ENCODE results near the gene CREBZF.

CREBZF gene, protein sequence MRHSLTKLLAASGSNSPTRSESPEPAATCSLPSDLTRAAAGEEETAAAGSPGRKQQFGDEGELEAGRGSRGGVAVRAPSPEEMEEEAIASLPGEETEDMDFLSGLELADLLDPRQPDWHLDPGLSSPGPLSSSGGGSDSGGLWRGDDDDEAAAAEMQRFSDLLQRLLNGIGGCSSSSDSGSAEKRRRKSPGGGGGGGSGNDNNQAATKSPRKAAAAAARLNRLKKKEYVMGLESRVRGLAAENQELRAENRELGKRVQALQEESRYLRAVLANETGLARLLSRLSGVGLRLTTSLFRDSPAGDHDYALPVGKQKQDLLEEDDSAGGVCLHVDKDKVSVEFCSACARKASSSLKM

GRCh38 chr11:85664615-85665481, at the start of gene CREBZF:
CREBZF (minus strand) TSS chr11:85665129; CDS start chr11:85664875, 254 bp downstream.
- peak; percentile 95 for DNase-seq (ENCODE audit: low spot score)

- DNase-seq (ENCODE audit: low spot score): no peak
Observed at GRCh38 chr11:85712953-85713352, 48.0 kb upstream of the CREBZF start.

- no peak for DNase-seq (ENCODE audit: low spot score)
Observed at GRCh38 chr11:85710917-85711316, 46.0 kb upstream of the CREBZF start.

GRCh38 chr11:85709941-85710702, 45.2 kb upstream of the CREBZF start:
- no peak for DNase-seq (ENCODE audit: low spot score)

DNA sequence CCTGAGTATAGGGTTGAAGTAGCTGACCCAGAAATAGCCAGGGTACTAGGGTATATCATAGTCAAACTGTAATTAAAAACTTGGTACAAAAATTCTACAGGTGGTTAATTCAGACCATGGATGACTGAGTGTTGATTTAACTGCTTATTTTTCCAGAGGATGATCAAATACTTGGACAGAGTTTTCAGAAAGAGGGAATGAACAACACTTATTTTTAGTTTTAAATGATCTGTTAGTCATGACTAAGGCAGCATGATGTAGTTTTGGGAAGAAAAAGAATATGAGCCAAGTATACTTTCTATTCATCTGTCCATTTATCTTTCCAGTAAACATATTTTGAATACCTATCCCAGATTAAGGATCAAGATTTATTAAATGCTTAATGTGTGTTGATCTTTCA, 40.9 kb upstream of the CREBZF start:
- DNase-seq (ENCODE audit: low spot score): no peak

DNA sequence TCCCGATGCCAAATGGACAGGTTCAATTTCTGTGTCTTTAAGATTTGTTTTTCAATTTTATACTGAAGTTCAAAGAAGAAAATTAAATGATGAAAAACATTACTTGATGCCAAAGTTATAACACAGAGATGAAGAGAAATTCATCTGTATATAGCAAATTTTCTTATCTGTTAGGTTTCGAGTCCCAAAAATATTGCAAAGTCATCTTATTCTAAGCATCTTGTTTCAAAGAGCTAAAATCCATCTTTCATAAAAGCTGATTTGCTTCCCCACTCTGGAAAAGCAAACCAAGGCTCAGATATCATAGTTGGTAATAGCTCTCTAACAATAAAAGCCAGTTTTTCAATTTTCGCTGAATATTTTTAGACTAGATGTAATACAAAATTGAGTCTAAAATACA, 40.0 kb upstream of the CREBZF start:
- no peak for DNase-seq (ENCODE audit: low spot score)

- no peak for DNase-seq (ENCODE audit: low spot score)
Observed at GRCh38 chr11:85699957-85700741, 35.2 kb upstream of the CREBZF start.

DNA sequence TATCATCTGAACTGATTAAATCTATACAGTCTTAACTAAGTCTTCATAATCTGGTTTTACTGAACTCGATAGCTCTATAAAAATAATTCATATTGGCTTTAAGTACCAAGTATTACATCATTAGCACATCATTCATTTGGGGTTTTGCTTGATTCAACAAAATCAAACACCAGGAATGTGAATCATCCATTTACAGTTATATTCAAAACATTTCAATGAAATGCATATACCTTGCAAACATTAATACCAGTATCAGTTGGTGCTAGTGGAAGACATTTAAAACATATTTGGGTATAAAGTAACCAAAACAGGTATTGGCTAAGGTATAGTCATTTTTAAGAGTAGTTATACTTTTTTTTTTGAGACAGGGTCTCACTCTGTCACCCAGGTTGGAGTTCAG, 33.3 kb upstream of the CREBZF start:
- DNase-seq (ENCODE audit: low spot score): no peak

DNA sequence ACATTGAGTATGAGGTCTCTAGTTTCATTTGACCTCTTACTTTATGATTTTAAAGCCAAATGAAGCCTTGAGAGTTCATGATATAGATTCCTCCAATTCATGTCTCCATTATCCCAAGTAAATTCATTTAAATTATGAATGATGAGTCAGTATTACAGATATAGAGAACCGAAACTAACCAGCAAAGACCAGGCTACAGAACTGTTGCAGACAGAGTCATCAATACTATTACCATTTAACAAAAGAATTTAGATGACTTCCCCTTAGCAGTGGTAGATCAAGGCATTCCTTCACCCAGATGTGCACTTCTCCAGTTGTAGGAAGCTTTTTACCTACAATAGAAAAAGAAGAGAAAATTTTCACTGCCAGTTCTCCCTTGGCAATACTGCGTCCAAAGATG, 32.8 kb upstream of the CREBZF start:
- DNase-seq (ENCODE audit: low spot score): no peak

GRCh38 chr11:85695546-85695945, 30.6 kb upstream of the CREBZF start:
- DNase-seq (ENCODE audit: low spot score): no peak

DNA sequence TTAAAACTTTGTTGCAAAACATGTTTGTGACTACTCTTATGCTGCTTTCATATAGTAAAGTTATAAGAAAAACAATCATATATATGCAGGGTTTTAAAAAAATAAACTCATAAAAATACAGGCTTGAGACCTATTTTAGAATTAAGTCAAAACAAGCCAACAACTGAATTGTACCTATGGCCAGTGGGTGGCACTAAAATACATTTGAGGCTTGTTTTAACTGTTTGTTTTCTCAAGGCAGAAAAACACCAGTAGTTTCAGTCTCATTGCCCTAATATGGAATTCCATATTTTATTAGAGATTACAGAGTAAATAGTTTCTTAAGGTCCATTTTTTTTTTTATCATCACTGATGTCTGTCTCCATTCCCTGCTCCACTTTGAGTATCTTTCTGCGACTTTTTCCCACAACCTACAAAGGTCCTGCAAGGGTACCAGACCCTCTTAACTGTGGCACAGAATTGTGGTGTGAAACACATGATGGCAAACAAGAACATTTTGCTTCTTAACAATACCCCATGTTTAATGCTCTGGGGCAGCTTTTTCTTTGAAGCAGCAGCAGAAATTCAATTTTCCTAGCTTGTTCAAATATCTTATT, 29.6 kb upstream of the CREBZF start:
- peak; percentile 58 for DNase-seq (ENCODE audit: low spot score)

DNA sequence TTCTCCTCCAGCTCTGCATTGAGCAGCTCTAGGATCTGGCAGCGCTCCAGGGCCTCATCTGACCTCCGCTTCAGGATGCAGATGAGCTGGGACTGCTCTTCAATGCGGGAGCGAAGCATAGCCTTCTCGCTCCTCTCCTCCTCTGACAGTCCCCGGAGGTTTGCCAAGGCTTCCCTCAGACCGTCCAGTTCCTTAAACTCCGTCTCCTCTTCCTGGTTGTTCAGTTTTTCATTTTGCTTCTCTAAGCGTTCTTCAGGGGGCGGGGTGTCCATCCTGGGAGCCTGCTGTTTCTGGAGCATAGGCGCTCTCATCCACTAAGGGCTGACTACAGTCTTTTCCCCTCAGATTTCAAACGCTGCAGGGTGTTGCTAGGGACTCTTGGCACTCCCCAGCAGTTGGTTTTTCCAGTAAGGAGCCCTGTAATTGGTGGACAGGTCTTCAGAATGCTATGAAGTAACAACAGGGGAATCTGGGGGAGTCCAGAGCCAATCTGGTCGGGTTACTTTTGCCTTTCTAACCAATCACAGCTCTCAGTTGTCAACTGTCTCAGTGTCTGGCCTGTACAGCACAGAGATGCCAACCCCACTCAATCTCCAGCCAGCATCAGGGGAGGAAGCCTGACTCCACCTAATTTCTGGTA, 21.0 kb upstream of the CREBZF start, which contains the start of gene CCDC89:
TSS of gene CCDC89 (minus strand) at position 376 of the 640 bp plus-strand sequence. CDS start at position 311, 65 bp downstream.
- peak; percentile 88 for DNase-seq (ENCODE audit: low spot score)

DNA sequence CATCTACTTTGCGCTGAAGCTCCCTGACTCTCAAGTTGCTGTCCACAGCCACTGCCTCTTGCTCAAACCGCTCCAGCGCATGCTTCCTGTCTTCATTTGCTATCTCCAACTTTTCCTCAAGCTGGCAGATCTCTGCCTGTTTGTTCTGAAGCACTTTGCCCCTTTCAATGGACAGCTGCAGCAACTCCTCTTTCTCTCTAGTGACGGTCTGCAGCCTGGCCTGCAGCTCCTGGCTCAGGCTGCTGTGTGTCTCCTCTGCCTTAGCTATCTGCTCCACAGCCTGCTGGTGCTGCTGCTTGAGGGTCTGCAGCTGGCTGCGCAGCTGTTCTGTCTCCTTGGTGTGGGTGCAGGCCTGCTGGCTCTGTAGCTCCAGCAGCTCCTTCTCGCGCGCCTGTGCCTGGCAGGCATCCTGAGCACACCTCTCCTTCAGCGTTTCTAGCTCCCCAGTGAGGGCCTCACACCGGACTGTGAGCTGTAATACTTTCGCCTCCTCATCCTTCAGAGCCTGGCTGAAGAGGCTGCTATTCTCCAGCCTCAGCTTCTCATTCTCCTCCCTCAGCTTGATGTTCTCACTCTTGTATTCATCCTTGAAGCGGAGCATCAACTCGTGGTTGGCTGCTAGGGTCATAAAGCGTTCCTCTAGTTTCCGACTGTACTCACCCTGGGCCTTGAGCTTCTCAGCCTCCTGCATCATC, 20.3 kb upstream of the CREBZF start:
- peak; percentile 34 for DNase-seq (ENCODE audit: low spot score)

- peak; percentile 64 for DNase-seq (ENCODE audit: low spot score)
Observed at GRCh38 chr11:85682330-85683305, 17.7 kb upstream of the CREBZF start.

DNA sequence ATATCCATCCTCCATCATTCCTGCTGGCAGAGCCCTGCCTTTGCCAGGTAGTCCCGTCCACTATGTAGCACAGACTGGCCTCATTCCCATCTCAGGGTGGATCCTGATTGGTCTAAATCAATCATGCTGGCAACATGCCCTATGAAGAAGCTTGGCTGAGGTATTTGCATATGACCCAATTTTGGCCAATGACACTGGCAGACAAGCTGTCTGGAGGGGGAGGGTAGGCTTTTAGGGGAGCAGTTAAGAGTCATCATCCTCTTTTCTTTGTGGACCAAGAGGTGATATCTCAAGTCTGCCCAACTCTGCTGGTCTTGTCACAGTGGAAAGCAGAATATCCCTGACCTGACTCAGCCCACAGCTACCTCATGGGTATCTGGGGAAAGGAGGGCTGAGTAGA, 16.0 kb upstream of the CREBZF start:
- DNase-seq (ENCODE audit: low spot score): no peak

DNA sequence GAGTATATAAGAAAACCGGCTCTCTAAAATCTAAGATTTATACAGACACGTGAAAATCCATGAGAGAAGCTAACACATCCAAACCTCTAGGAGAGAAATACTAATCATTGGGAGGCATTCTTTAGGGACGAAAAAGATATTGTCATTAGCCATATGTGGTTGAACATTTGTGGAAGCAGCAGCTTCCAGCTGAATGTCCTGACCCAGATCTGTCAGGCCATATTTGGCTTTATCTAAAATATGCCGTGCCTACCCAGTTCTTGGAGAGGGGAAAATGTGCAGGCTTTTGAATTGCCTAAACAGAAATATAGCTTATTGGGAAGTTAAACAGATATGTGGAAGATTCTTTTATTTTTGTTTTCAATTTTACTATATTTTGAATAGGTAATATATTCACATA, 14.6 kb upstream of the CREBZF start:
- no peak for DNase-seq (ENCODE audit: low spot score)

GRCh38 chr11:85673393-85673792, 8.5 kb upstream of the CREBZF start:
- DNase-seq (ENCODE audit: low spot score): no peak

DNA sequence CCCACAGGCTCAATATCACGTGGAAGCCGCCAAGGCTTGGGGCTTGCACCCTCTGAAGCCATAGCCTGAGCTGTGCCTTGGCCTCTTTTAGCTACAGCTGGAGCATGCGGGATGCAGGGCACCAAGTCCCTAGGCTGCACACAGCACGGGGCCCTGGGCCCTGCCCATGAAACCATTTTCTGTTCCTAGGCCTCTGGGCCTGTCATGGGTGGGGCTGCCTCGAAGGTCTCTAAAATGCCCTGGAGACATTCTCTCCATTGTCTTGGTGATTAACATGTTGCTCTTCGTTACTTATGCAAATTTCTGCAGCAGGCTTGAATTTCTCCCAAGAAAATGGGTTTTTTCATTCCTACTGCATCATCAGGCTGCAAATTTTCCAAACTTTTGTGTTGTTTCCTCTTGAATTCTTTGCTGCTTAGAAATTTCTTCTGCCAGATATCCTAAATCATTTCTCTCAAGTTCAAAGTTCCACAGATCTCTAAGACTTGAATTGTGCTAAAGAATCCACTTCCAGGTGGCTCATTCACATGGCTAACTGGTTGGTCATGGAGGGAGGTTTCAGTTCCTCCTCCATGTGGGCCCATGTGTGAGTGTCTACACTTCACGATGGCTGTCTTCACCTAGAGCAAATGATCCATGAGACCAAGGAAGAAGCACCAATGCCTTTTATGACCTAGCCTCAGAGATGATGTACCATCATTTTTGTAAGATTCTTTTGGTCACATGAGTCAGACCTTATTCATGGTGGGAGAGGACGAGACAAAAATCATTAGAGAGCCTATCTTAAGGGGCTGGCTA, 7.4 kb upstream of the CREBZF start:
- no peak for DNase-seq (ENCODE audit: low spot score)

Data from globus pallidus (tissue), 1 donor.